GM12874 (cell line): ENCODE measurements around the gene TFF3.

ENCODE experiments used
- TF ChIP-seq, protein P1 (sequence below): IDR thresholded peaks from 2 replicates; pipeline ENCODE4 v1.5.1; 2011; ENCODE audit warnings: low read depth, mild to moderate bottlenecking, control low read depth, low read length, moderate library complexity; ENCODE audit not compliant: insufficient read depth

The TFF3 gene

DNA sequence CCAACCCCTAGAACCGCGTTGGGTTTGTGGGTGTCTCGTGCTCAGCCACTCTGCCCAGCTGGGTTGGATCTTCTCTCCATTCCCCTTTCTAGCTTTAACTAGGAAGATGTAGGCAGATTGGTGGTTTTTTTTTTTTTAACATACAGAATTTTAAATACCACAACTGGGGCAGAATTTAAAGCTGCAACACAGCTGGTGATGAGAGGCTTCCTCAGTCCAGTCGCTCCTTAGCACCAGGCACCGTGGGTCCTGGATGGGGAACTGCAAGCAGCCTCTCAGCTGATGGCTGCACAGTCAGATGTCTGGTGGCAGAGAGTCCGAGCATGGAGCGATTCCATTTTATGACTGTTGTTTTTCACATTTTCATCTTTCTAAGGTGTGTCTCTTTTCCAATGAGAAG lies 18.7 kb downstream of the TFF3 start:
- TF ChIP-seq, protein P1, sequence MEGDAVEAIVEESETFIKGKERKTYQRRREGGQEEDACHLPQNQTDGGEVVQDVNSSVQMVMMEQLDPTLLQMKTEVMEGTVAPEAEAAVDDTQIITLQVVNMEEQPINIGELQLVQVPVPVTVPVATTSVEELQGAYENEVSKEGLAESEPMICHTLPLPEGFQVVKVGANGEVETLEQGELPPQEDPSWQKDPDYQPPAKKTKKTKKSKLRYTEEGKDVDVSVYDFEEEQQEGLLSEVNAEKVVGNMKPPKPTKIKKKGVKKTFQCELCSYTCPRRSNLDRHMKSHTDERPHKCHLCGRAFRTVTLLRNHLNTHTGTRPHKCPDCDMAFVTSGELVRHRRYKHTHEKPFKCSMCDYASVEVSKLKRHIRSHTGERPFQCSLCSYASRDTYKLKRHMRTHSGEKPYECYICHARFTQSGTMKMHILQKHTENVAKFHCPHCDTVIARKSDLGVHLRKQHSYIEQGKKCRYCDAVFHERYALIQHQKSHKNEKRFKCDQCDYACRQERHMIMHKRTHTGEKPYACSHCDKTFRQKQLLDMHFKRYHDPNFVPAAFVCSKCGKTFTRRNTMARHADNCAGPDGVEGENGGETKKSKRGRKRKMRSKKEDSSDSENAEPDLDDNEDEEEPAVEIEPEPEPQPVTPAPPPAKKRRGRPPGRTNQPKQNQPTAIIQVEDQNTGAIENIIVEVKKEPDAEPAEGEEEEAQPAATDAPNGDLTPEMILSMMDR: no peak

DNA sequence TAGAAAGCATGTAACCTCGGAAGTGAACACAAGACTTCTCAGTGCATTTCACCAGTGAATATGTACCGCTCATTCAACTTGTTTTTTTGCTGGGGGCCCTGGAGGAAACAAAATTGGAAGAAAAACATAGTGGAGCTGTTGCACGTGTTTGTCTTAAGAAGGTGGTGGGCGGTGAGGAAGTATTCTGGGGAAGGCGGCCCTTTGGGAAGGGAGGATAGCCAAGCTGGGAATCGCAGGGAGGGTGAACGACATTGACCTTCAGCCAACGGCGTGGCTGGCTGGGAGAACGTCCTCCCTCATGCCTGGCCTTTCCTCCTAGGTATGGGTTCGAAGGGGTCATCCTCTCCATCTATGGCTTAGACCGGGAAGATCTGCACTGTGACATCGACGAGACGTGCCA lies 19.4 kb downstream of the TFF3 start:
- TF ChIP-seq, protein P1: no peak

DNA sequence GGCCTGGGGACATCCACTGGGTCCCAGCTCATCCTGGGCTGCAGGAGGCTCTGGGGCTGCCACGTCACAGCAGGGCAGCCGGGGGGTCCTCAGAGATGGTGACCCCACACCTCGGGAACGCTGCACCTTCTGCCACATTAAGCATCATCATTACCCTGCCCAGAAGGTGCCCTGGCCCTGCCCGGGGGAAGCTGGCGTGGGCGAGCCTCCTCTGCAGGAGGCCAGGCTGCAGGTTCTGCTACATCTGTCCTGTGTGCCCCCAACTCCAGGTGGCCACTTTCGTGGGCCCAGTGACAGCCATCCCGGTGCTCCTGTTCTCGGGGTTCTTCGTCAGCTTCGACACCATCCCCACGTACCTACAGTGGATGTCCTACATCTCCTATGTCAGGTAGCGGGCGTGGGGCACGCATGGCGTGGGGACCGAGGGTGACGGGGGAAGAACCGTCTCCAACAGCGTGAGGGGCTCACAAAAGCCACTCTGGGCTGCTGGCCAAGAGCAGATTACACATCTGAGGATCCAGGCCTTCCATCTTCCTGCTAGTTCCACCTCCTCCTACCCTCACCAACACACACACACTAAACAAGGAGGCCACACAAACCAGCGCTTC lies 20.8 kb downstream of the TFF3 start:
- TF ChIP-seq, protein P1: no peak

DNA sequence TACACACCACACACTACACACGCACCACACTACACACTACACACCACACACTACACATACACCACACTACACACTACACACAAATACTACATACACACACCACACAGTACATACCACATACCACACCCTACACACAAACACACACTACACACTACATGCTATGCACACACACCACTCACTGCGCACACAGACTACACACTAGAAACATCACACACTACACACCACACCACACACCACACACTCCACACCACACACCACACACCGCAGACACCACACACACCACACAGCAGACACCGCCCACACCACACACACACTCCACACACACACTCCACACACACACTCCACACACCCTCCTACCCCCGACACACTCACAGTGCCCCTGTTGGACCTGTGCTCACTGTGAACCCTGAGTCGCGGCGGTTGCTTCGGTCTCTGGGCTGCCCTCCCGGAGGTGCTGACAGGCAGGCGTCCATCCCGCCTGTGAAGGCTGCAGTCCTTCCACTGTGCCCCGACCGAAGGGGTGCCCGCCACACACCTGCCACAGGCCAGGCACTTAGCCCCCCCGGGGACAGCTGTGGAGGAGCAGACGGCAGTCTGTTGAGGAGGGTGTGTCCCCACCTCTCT lies 21.4 kb downstream of the TFF3 start:
- TF ChIP-seq, protein P1: no peak

DNA sequence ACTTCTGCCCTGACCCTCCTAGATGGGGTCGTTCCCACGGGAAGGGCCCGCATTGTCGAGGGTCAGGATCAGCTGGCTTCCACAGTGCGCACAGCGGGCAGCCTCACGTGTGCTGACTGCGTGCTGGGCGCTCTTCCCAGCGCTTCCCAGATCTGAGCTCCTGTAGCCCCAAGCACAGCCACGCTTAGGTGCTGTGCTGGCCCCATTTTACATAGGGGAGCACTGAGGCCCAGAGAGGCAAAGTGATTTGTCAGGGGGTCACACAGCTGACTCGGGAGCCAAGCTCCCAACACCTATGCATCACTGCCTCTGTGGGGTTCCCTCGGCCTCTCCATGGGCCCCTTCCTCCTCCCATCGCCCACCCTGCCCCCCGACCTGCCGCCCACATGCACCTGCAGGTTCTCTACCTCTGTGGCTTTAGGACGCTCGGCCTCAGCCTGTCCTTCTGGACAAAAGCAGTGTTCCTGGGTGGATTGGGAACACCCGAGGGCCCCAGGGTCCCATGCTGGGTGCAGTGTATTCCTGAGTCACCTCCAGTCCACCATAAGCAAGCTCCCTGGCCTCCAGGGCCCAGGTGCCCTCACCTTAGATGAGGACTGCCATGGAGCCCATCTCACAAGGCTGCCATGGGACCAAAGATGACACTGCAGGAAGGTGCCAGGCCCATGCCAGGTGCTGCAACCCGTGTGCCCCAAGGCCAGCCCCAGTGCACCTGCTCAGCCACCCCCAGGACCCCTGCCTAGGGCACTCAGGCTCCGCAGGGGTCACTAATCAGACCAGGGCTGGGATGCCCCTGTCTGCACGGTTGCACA lies 23.3 kb downstream of the TFF3 start:
- TF ChIP-seq, protein P1: no peak

DNA sequence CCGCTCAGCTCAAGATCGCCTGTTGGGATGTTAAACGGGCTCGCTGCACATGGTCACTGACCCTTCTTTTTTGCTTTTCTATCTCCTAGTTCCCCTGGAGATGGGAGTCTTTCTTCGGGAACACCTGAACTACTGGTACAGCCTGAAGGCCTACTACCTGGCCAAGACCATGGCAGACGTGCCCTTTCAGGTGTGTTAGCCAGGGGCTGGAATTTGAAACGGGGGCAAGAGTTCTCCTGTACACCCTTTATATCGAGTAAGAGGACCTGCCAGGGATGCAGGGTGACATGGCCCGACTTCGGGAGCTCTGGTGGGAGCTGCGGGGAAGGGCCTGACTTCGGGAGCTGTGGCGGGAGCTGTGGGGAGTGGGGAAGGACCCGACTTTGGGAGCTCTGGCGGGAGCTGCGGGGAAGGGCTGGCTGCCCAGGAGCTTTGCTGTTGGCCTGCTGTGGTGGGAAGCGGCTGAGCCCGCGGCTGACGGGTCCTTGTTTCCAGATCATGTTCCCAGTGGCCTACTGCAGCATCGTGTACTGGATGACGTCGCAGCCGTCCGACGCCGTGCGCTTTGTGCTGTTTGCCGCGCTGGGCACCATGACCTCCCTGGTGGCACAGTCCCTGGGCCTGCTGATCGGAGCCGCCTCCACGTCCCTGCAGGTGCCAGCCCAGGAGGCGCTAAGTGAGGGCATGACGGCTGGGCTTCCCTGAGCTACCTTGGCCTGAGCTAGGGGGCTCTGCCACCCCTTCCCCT lies 24.0 kb downstream of the TFF3 start:
- TF ChIP-seq, protein P1: no peak

DNA sequence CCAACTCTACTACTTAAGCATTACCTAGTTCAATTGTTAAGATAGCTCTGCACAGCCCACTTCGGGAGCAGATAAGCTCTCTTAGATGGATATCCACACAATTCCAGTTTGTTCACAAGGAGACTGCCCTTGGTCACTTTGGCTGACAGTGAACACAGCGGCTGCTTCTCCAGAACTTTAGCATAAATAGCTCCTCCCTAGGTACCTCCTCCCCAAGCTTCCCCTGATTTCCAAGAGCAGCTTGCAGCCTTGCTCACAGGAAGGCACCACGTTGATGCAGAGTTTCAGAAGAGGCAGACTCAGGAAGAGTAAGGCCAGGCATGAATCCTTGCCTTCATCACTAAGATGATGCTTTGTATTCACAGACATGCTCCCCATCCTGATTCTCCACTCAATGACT lies 24.7 kb downstream of the TFF3 start:
- TF ChIP-seq, protein P1: no peak
